ENCODE measurements around the gene LAMB2.

DNA sequence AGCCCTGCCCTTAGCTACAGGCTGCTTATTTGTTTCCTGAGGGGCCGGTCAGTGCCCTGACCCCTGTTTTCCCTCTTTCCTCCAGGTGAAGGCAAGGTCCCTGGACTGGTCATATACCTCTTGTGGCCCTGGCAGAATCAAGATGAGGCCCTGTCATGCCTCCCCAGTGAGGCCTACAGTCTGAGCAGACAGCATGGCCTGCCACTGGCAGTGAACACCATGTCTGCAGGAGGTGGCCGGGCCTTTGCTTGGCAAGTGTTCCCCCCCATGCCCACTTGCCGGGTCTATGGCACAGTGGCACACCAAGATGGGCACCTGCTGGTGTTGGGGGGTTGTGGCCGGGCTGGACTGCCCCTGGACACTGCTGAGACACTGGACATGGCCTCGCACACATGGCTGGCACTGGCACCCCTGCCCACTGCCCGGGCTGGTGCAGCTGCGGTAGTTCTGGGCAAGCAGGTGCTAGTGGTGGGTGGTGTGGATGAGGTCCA, 39.7 kb upstream of the LAMB2 start:
- TF ChIP-seq FOXM1 (IDR thresholded peaks at IDR 0.05; ENCODE audit: borderline replicate concordance, low read depth): no peak
- no peak for TF ChIP-seq EP300 (IDR thresholded peaks at IDR 0.05; ENCODE audit: borderline replicate concordance)
- TF ChIP-seq RAD21 (IDR thresholded peaks at IDR 0.05; ENCODE audit: low read depth): no peak
- no peak for TF ChIP-seq EGR1 (IDR thresholded peaks at IDR 0.05)
- TF ChIP-seq, protein P1, sequence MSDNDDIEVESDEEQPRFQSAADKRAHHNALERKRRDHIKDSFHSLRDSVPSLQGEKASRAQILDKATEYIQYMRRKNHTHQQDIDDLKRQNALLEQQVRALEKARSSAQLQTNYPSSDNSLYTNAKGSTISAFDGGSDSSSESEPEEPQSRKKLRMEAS (IDR thresholded peaks at IDR 0.05): no peak
- no peak for TF ChIP-seq CEBPB (IDR thresholded peaks at IDR 0.05)
- no peak for TF ChIP-seq TAF1 (IDR thresholded peaks at IDR 0.05; ENCODE audit: low read depth)

Data from Ishikawa (cell line).